ENCODE measurements around the gene JAG1. TPM values are rescaled to one million over a fixed set of nuclear protein-coding genes. Genes with fewer than 3 reads are reported as not detected.
"Not testable (repeated sequence)": the region's sequence is repeated elsewhere in the genome, so short reads cannot be mapped to it uniquely, and the experiment has no call there.

JAG1 gene
- total and polyA plus RNA-seq, 2 experiments from 2014 or later = 1.2 to 8.4 TPM

DNA sequence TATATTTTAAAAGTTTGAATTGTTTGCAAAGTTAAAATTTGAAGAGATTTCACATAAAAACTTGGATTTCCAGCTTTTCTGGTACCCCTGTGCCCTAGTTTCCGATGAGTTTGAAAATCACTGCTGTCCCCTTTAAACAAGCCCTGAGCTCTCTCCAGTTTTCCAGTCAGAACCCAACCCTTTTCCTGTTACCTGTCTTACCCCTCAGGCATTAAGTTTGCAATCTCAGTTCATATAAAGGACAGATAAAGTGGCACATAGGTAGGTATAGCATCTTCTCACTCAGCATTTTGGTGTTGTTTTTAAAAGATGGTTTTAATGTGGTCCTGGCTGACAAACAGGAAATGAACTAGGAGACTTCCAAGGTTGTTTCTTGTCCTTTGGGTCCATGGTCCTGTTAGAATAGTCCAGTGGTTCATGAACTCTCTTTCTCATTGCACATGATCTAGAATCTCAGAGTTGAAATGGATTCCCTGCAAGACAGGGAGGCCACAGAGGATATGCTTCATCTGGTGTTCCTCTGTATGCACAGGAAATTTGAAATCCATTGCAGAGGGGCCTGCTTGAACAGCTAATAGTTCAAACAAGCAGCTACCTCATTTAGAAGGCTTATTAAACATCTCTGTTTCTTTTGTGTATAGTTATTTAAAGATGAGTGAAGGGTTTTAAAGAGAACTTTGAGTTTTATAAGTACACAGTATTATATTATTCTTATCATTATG is 82.7 kb downstream of the JAG1 start:
- Histone ChIP-seq H3F3A (ENCODE audit: insufficient read depth) (peaks cover 6% of the 10 kb centered on the region), H3K4me2 (ENCODE audit: unreplicated experiment) (peak overlapping the region; percentile 9), H3K27ac (no peak overlapping the region), H3K9me2 (ENCODE audit: insufficient read depth) (no peaks in the 10 kb centered on the region), H3K9ac (no peak overlapping the region), H3K27me3 (replicated peaks; ENCODE audit: insufficient read depth) (no peaks in the 10 kb centered on the region), H3K36me3 (ENCODE audit: low read depth) (no peaks in the 10 kb centered on the region), H2AFZ (no peak overlapping the region), H3K4me1 (ENCODE audit: insufficient read depth) (peaks cover 29% of the 10 kb centered on the region), H3K9me3 (ENCODE audit: low read depth) (no peaks in the 10 kb centered on the region), H3K4me3 (no peak overlapping the region), H4K20me1 (ENCODE audit: insufficient read depth) (no peaks in the 10 kb centered on the region), H3K79me2 (ENCODE audit: insufficient read depth) (no peaks in the 10 kb centered on the region)
- 97 to 100% methylated on average over 1 of the region's 1 CpG for WGBS, 2 experiments (ENCODE audit: low coverage in 1 of 2, low lambda C conversion rate in 2 of 2, missing lambda C conversion rate in 2 of 2)
- no peak for TF ChIP-seq EZH2 (IDR thresholded peaks at IDR 0.05; ENCODE audit: insufficient read depth, poor library complexity, severe bottlenecking)
- no peak for TF ChIP-seq EZH2phosphoT487 (IDR thresholded peaks at IDR 0.05; ENCODE audit: insufficient read depth, low read depth)
- in situ Hi-C loops (cut with MboI) = no loop called here
- no peak for DNase-seq

DNA sequence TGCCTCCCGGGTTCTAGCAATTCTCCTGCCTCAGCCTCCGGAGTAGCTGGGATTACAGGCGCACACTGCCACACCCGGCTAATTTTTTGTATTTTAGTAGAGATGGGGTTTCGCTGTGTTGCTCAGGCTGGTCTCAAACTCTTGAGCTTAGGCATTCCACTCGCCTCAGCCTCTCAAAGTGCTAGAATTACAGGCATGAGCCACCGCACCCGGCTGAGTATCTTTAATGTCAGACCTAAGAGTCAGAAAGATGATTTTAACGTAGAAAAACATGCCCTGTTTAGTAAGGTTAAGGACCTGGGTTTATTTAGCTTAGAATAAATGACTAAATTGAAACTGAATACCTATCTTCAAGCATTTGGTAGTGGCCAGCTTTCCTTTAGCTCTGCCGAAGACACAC is 83.4 kb downstream of the JAG1 start:
- H3F3A ChIP-seq (ENCODE audit: insufficient read depth); H3K79me2 ChIP-seq (ENCODE audit: insufficient read depth): not testable (repeated sequence)

More for the DNA sequence above, 83.4 kb downstream of the JAG1 start:
- in situ Hi-C loops (cut with MboI); H3K27me3 ChIP-seq (replicated peaks; ENCODE audit: insufficient read depth); H4K20me1 ChIP-seq (ENCODE audit: insufficient read depth); H3K9me3 ChIP-seq (ENCODE audit: low read depth); DNase-seq; H3K4me2 ChIP-seq (ENCODE audit: unreplicated experiment); H3K4me3 ChIP-seq; H3K36me3 ChIP-seq (ENCODE audit: low read depth); H3K9ac ChIP-seq; H3K9me2 ChIP-seq (ENCODE audit: insufficient read depth); H3K27ac ChIP-seq; H2AFZ ChIP-seq: not testable (repeated sequence)
- 92 to 97% methylated on average over 10 of the region's 10 CpGs for WGBS, 2 experiments (ENCODE audit: low coverage in 1 of 2, low lambda C conversion rate in 2 of 2, missing lambda C conversion rate in 2 of 2)
- H3K4me1 ChIP-seq (ENCODE audit: insufficient read depth) = peaks cover 28% of the 10 kb centered on the region

Small RNAs within 50 kb of the gene (microRNA-seq; reads per million reads assigned to microRNA genes)
- not detected for gene MIR6870 (ENCODE audit: borderline number of aligned reads)

Small RNAs within 50 kb of the gene (small RNA-seq; reads per million reads assigned to genes)
- gene MIR6870 (ENCODE audit: low read depth, low replicate concordance) = not detected

Other genes with a start within 250 kb of the JAG1 start
- gene MKKS, start 239.8 kb downstream of the JAG1 start, total RNA-seq (2014; rRNA removed; shearing (Covaris generic)) = 9.8 and 12.0 TPM in 2 replicates
- gene MKKS, start 239.8 kb downstream of the JAG1 start, polyA plus RNA-seq (2016; fragmentation: Nextera tagmentation; extraction: Ambion mirVana) = 17.4 and 17.8 TPM in 2 replicates
- 2.9 and 3.7 TPM in 2 replicates for gene SLX4IP, start 238.7 kb downstream of the JAG1 start, total RNA-seq (2014; rRNA removed; shearing (Covaris generic))
- 3.4 and 3.9 TPM in 2 replicates for gene SLX4IP, start 238.7 kb downstream of the JAG1 start, polyA plus RNA-seq (2016; fragmentation: Nextera tagmentation; extraction: Ambion mirVana)

Measured in GM23248 (cell line).